Measurements from ENCODE around the gene ASPSCR1. TPM values are rescaled to one million over a fixed set of nuclear protein-coding genes. Genes with fewer than 3 reads are reported as not detected.
A peak's percentile ranks its signal among the peaks of the same experiment; 100 is the strongest.

The ASPSCR1 gene
- total and polyA plus RNA-seq, 9 of the 15 experiments (the other 6 are each of a cell fraction or from before 2014, with no cell fraction given) = 0.90 to 36.9 (median 11.6) TPM

GRCh38 chr17:81927653-81928543, 49.5 kb upstream of the ASPSCR1 start, which contains the start of gene MAFG (continued):
- TF ChIP-seq ZBTB7A (IDR thresholded peaks at IDR 0.05; ENCODE audit: borderline replicate concordance, control insufficient read depth, low read depth, low read length) = peak; percentile 92
- TF ChIP-seq NR3C1 (CRISPR knock-in tag; IDR thresholded peaks at IDR 0.05) = no peak
- no peak for TF ChIP-seq YBX1 (IDR thresholded peaks at IDR 0.05)
- peak; percentile 69; the same call in 1 of the 2 replicates for TF ChIP-seq CREB1 (IDR thresholded peaks at IDR 0.05)
- peak; percentile 79 for TF ChIP-seq CREB1 (CRISPR knock-in tag; IDR thresholded peaks at IDR 0.05)
- TF ChIP-seq GTF2E2 (tag; IDR thresholded peaks at IDR 0.05) = no peak
- no peak for TF ChIP-seq NR4A1 (CRISPR knock-in tag; IDR thresholded peaks at IDR 0.05)
- 0 out of 2 replicates have a peak, but pooled peaks have one; percentile 53 for TF ChIP-seq NR4A1 (tag; IDR thresholded peaks at IDR 0.05)
- no peak; the same call in 1 of the 2 replicates for TF ChIP-seq ZNF121 (CRISPR knock-in tag; conservative IDR thresholded peaks at IDR 0.05)
- TF ChIP-seq ADNP (tag; IDR thresholded peaks at IDR 0.05) = no peak
- no peak for TF ChIP-seq HDAC6 (IDR thresholded peaks at IDR 0.05; ENCODE audit: low read depth, low read length)
- no peak for TF ChIP-seq CCAR2 (IDR thresholded peaks at IDR 0.05; ENCODE audit: low read depth, low read length)
- TF ChIP-seq CBX1 (IDR thresholded peaks at IDR 0.05; ENCODE audit: low read depth) = no peak
- TF ChIP-seq ZNF133 (CRISPR knock-in tag; IDR thresholded peaks at IDR 0.05) = no peak
- TF ChIP-seq HEY1 (CRISPR knock-in tag; IDR thresholded peaks at IDR 0.05; ENCODE audit: borderline replicate concordance) = no peak
- TF ChIP-seq RAD21 (CRISPR knock-in tag; conservative IDR thresholded peaks at IDR 0.05 in 1 of 2, IDR thresholded peaks at IDR 0.05 in 1 of 2) = peak; percentile 40 to 55
- peak; percentile 83; the same call in 1 of the 2 replicates for TF ChIP-seq FOXK1 (CRISPR knock-in tag; IDR thresholded peaks at IDR 0.05; ENCODE audit: borderline replicate concordance)
- TF ChIP-seq XRCC4 (IDR thresholded peaks at IDR 0.05; ENCODE audit: extremely low read depth, insufficient read depth, insufficient read length) = no peak
- TF ChIP-seq, protein P1, sequence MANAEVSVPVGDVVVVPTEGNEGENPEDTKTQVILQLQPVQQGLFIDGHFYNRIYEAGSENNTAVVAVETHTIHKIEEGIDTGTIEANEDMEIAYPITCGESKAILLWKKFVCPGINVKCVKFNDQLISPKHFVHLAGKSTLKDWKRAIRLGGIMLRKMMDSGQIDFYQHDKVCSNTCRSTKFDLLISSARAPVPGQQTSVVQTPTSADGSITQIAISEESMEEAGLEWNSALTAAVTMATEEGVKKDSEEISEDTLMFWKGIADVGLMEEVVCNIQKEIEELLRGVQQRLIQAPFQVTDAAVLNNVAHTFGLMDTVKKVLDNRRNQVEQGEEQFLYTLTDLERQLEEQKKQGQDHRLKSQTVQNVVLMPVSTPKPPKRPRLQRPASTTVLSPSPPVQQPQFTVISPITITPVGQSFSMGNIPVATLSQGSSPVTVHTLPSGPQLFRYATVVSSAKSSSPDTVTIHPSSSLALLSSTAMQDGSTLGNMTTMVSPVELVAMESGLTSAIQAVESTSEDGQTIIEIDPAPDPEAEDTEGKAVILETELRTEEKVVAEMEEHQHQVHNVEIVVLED (CRISPR knock-in tag; IDR thresholded peaks at IDR 0.05) = peak; percentile 5; the same call in 1 of the 2 replicates
- peak; percentile 81 for TF ChIP-seq KAT7 (CRISPR knock-in tag; IDR thresholded peaks at IDR 0.05; ENCODE audit: borderline replicate concordance)
- peak; percentile 14; the same call in 1 of the 2 replicates for TF ChIP-seq SOX6 (IDR thresholded peaks at IDR 0.05)
- no peak; a peak in 1 of 4 replicates for TF ChIP-seq CSDE1 (IDR thresholded peaks at IDR 0.05)
- TF ChIP-seq CBX3 (IDR thresholded peaks at IDR 0.05; ENCODE audit: borderline replicate concordance in 1 of 2, low read length in 2 of 2) = no peak
- no peak for TF ChIP-seq ZKSCAN3 (CRISPR knock-in tag; IDR thresholded peaks at IDR 0.05)
- TF ChIP-seq, protein P2, sequence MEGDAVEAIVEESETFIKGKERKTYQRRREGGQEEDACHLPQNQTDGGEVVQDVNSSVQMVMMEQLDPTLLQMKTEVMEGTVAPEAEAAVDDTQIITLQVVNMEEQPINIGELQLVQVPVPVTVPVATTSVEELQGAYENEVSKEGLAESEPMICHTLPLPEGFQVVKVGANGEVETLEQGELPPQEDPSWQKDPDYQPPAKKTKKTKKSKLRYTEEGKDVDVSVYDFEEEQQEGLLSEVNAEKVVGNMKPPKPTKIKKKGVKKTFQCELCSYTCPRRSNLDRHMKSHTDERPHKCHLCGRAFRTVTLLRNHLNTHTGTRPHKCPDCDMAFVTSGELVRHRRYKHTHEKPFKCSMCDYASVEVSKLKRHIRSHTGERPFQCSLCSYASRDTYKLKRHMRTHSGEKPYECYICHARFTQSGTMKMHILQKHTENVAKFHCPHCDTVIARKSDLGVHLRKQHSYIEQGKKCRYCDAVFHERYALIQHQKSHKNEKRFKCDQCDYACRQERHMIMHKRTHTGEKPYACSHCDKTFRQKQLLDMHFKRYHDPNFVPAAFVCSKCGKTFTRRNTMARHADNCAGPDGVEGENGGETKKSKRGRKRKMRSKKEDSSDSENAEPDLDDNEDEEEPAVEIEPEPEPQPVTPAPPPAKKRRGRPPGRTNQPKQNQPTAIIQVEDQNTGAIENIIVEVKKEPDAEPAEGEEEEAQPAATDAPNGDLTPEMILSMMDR (IDR thresholded peaks at IDR 0.05 in 2 of 3, conservative IDR thresholded peaks at IDR 0.05 in 1 of 3; ENCODE audit: insufficient read depth in 2 of 3, low read depth in 1 of 3, low read length in 3 of 3) = peak; percentile 60 to 85 (median 64)

Measured in K562 (cell line).